ENCODE measurements around the gene IRF9. TPM values are rescaled to one million over a fixed set of nuclear protein-coding genes. Genes with fewer than 3 reads are reported as not detected.

The IRF9 gene
- total RNA-seq, 4 donors from 2014 or later: 31.6 to 83.1 (median 55.9) TPM

DNA sequence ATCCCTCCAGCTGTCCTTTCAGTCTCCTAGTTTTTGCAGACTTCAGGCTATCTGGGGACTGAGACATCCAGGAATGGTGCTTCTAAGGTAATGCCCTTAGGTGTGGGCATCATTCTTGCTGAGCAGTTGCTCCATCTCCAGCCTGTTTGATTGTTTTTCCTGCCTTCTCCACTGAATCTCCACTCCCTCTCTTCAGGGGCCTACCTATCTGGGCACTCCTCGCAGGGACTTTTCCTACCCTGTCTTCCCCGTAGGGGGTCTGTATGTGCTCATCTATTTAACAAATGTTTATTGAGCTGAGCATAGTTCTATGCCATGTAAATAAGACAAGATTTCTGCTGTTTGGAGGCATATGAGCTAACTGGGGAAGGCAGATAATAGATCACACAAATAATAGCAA is 28.1 kb upstream of the IRF9 start:
- TF ChIP-seq CTCF (IDR thresholded peaks at IDR 0.05; ENCODE audit: low read depth): no peak

GRCh38 chr14:24133735-24134134 is 27.3 kb upstream of the IRF9 start:
- no peak for TF ChIP-seq CTCF (IDR thresholded peaks at IDR 0.05; ENCODE audit: low read depth)

DNA sequence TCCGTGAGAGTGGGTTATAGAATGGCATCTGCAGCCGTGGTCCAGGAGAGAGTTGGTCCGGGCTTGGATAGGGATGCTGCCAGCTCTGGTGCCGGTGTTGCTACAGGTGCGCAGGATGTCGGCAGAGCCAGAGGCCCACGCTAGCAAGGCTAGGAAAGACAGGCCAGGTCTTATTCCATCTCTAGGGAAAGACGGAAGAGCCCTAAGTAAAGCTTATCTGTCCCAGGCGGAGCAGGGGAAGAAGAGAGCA is 25.6 kb upstream of the IRF9 start:
- no peak for TF ChIP-seq CTCF (IDR thresholded peaks at IDR 0.05; ENCODE audit: low read depth)

DNA sequence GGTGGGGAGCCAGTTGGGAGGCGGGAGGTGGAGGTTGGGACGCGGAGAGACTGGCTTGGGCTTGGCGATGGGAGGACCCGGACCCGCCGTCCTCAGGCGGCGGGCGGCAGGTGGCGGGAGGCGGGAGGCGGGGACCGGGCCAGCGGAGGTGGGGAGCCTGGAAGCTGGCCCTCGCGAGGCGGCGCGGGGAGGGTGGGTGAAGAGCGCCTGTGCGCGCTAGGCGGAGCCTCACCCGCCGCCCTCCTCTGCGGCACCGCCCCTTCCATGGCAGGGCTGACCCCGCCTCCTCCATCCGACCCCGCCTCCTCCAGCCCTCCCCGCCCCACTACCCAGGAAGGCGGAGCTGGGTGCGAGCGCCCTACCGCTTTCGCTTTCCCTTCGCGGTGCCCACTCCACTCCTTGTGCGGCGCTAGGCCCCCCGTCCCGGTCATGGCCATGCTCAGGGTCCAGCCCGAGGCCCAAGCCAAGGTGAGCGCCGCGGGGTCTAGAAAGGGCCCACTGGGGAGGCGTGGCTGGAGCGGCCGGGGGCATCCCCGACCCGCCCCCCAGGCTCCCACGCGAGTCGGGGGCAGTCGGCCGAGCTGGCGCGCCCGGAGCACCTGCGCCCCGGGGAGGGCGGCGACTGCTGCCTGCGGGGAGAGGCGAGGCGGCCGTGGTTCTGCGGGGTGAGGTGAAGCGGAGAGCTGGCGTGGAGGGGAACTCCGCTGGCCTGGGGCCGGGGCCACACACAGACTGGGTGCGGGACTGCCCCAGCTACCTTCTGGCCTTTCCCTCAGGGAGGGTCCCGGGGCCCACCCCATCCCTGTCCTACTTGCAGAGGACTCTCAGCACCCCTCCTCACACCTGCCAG is 25.0 kb upstream of the IRF9 start, which contains the start of gene PSME1:
TSS of gene PSME1 (plus strand) at position 361 of the 850 bp plus-strand sequence. CDS start at position 430, 69 bp downstream.
- TF ChIP-seq CTCF (IDR thresholded peaks at IDR 0.05; ENCODE audit: low read depth): no peak

DNA sequence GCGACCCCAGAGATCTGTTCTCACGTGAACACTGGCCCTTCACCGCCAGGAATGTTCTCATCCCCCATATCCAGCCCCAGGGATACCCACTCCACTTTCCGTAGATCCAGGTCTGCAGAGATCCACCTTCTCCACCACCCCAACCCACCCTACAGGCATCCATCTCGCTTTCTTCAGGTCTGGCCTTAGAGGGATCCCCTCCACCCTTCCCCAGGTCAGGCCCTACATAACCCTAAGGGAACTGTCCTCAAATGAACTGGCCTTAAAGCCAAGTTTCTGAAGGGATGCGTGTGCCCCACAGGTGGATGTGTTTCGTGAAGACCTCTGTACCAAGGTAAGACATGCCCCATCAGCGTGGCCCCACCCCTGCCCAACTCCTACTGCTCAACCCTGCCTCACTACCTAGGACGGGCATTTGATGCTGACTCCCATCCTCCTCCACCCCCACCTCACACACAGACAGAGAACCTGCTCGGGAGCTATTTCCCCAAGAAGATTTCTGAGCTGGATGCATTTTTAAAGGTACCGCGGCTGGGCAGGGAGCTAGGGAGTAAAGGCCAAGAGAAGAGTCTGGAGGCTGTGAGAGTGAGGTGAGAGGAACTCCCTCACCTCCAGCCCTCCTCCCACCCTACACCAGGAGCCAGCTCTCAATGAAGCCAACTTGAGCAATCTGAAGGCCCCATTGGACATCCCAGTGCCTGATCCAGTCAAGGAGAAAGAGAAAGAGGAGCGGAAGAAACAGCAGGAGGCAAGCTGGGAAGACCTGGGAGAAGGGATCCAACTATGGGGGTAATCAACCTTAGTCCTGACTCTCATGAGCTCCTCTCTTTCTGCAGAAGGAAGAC is 24.2 kb upstream of the IRF9 start:
- TF ChIP-seq CTCF (IDR thresholded peaks at IDR 0.05; ENCODE audit: low read depth): no peak

DNA sequence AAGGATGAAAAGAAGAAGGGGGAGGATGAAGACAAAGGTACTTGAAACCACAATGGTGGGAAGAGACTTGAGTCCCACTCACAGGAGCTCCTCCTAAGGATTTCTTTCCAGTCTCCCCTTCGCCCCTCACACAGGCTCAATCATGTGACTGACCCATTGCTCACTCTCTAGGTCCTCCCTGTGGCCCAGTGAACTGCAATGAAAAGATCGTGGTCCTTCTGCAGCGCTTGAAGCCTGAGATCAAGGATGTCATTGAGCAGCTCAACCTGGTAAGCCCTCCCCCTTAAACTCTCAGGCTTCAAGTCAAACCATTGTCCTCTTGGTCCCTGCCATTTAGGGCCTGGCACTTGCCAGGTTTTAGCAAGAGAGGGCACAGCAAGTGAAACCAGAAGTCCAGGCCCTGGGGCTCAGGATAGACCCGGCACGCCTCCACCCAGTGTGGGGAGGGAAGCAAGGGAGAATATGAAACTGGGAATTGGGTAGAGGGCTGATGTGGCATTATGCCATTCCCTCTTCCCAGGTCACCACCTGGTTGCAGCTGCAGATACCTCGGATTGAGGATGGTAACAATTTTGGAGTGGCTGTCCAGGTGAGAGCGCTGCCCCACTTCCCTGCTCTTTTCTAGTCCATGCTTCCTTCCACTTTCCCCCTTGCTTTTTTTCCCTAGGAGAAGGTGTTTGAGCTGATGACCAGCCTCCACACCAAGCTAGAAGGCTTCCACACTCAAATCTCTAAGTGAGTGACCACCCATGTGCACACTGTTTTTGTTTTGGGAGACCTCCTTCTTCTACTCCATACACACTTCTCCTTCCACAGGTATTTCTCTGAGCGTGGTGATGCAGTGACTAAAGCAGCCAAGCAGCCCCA is 23.3 kb upstream of the IRF9 start:
- no peak for TF ChIP-seq CTCF (IDR thresholded peaks at IDR 0.05; ENCODE audit: low read depth)

Measured in subcutaneous adipose tissue (tissue), 4 donors.